HTR-8/SVneo (cell line): Measurements from ENCODE around the gene HIVEP1.

Experiments used
- DNase-seq: peaks from one replicate; pipeline ENCODE4 v3.0.0; 2011; ENCODE audit warnings: low spot score, mixed read lengths; ENCODE audit not compliant: insufficient read length
- FAIRE-seq: peaks from 2 replicates; lab custom pipeline; 2011; peaks lifted over from hg19 to GRCh38; lab: Jason Lieb, UNC

The HIVEP1 gene

DNA sequence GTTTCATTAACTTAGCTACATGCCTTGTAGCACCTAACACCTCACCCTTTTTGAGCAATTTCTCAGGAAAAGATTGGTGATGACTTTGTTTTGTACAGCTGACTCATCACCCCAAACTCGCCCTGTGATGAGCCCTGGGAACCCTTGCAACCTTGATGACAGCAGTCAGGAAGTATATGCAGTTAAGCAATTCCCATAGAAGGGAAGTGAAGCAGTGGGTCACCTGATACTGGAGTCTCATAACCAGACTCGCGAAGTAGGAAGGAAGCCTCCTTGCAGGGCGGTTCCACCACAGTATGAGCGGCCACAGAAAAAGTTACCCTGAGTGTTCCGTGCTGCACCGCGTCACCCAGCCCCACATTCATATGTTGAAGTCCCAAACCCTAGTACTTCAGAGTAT is 196.1 kb downstream of the HIVEP1 start:
- FAIRE-seq: no peak
- peak; percentile 13 for DNase-seq

DNA sequence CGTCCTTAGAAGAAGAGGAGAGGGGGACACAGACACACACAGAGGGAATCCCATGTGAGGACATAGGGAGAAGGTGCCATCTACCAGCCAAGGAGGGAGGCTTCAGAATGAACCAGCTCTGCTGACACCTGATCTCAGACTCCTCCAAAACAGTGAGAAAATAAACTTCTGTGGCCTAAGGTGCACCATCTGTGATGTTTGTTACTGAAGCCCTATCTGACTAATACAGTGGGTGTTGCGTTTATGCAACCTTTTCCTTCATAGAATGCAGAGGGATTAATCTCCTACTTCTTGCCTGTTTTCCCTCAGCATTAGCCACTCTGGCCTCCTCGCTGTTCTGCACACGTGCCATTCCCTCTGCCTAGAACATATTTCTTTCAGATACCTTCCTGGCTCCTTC is 196.6 kb downstream of the HIVEP1 start:
- FAIRE-seq (no peak), DNase-seq (no peak)
